GM19455 (cell line): ENCODE measurements around the gene MSRB3.
"Not testable (repeated sequence)": the region's sequence is repeated elsewhere in the genome, so short reads cannot be mapped to it uniquely, and the experiment has no call there.

Source experiments
- ATAC-seq: cut with Tn5 transposase; IDR thresholded peaks from one replicate; pipeline ENCODE4 v1.9.1; 2021; ENCODE audit not compliant: unreplicated experiment

Gene MSRB3

DNA sequence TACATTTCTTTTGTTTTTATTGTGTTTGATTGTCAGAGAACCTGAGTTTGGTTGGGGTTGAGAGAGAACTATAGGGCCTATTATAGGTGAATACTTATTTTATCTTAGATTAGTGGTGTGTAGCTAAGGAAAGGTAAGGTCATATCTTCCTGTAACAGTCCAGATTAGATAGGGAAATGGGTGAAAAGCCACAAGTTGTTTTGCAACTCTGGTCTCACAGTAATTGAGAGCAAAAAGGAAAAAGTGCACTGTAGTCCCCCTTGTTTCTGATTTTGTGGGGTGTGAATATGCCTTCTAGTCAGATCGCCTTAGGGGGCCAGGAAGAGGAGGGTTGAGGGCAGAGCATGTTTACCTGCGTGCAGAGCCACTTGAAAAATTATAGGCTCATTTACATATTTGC lies 8.9 kb downstream of the MSRB3 start:
- ATAC-seq = no peak

DNA sequence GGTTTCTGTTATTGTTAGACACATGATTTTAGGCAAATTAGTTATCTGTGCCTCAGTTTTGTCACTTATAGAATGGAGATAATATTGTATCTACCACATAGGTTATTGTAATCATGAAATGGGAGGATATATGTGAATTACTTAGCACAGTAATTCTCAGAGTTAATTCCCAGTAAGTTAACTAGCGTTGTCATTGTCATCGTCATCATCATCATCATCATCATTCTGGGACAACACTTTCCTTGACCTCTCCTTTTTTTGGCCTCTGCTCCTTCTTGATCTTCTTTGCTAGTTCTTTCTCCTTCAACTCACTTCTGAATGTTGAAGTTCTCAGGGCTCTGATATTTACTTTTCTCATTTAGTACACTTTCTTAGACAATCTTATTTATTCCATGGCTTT lies 13.8 kb downstream of the MSRB3 start:
- no peak for ATAC-seq

DNA sequence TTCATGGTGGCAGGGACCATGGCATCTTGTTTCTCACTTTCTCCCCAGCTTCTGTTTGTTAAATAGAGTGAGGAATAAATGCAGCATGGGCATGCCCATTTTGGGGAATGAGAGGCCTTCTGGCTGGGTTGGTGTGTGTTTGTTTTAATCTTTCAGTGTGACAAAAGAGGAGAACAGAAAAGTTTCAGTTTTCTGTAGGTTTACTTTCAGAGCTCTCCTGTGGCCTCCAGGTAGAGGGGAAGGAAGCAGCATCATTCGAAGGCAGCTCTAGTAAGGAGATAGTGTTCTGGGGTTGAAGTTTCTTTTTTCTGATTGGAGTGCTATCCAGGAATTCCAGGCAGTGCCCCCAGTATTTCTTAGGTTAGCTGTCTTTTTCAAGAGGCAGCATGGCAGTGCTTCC lies 15.3 kb downstream of the MSRB3 start:
- ATAC-seq = no peak

DNA sequence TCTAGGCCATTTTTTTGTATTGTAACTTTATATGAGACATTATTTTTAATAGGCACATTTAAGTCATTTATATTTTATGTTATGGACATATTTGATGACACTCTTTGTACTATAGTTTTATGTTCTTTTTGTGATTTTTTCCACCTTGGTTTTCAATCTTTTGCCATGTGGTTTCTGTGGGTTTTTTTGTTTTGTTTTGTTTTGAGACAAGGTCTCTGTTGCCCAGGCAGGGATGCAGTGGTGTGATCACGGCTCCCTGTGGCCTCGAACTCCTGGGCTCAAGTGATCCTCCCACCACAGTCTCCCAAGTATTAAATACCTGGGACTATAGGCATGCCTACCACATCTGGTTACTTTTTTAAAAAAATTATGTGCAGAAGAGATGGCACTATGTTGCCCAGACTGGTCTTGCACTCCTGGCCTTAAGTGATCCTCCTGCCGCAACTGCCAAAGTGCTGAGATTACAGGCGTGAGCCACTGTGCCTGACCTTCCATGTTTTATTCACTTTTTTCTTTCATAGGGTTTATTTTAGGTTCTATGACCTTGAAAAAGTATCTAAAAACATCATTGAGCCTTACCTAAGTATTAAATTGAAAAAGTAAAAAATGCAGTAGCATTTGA lies 16.3 kb downstream of the MSRB3 start:
- ATAC-seq = no peak

DNA sequence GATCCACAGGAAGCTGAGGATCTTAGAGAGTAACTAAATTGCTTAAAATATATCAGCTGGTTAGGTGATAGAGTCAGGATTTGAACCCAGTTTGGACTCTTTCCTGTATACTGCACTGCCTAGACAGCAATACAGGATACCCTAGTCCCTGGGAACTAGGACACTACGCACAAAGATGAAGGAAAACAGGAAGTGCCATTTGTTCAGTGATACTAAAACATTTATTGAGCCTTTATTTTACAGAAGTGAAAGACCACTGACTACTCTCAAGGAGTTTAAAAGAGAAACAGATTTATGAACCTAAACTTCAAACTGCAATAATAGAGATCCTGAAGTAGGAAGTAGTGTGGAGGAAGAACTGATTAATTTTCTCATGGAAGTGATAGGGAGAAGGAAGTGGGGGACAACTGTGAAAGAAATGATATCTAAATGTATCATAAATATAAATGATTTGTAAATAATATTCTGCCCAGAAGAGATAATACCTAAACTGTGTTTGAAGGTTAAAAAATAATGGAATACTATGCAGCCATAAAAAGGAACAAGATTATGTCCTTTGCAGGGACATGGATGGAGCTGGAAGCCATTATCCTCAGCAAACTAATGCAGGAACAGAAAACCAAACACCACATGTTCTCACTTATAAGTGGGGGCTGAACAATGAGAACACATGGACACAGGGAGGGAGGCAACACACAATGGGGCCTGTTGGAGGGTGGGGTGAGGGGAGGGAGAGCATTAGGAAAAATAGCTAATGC lies 18.2 kb downstream of the MSRB3 start:
- no peak for ATAC-seq

DNA sequence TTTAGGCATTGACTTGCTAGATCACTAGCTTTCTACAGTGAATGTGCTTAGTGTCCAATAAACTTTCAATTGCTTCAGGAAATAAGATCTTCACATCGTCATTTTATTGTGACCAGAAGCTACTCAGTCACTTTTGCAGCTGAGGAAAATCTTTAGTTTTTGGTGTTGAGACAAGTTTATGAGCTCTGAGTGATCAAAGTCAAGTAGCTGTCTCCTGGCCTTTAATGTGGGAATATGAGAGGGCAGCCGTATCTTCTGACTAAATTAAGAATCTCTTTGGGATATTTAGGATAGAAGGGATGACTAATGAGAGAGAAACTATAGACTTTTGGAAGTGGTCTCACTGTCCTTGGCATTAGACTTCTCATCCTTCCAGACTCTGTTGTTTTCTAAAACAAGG lies 21.6 kb downstream of the MSRB3 start:
- ATAC-seq = no peak

DNA sequence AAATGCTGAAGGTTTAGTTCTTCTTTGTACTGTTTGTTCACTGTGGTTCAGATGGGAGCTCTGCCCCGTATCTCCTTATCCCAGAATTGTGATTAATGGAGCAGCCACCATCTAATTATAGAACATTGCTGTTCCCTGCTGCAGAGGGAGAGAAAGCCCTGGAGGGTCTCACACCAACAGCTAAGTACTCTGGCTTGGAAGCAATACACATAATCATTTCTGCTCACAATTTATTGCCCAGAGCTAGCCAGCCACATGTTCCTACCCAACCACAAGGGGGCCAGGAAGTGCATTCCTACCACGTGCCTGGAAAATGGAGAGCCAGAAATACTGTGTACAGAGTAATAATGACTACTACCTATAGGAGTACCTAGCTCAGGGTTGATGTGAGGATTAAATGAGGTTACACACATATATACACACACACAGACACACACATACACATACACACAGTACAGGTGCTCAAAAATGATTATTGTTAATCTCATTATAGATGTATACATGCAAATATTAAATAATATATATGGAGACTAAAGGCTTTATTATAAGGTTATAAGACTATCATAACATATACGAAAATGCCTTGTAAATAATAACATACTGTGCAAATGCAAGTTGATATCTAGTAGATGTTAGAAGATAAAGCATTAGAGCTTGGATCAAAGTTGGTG lies 22.3 kb downstream of the MSRB3 start:
- no peak for ATAC-seq

DNA sequence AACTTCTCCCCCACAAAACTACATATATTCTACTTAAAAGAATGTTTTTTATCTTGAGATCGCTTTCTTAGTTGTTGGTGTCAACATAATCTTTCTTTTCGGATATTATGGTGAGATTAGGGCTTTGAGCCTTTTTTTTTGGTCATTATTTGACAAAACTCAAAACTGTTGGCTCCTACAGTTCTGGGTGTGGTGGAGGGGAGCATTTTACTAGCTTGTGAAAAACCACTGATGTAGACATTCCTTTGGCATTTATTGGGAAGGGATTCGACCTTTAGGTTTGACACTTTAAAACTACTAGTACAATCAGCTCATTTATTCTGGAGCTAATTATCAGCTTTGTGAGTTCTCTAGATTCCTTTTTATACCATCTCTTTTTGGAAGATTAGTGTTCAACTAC lies 24.4 kb downstream of the MSRB3 start:
- ATAC-seq = no peak

DNA sequence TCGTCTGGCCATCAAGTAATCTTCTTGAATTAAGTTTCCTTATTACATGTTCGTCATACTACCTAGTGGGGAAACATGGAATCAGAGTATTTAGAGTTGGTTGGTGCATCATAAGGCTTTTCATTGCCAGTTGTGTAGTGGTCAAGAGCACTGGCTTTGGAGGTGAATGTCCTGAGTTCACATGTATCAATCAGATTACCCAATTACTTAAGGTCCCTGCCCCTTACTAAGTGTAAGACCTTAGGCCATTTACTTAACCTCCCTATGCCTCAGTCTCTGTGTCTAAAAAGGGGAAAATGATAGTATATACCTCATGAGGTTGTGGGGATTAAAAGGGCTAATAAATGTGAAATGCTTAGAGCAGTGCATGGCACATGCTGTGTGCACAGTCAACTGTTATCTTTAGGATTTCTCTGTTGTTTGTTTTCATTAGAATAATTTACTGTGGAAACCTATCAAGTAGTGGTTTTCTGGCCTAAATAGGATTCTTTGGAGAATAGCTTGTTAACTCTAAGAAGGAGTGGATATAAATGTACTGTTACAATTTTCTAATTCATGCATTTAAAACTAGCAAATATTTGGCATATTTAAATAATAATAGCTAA lies 27.0 kb downstream of the MSRB3 start:
- no peak for ATAC-seq

DNA sequence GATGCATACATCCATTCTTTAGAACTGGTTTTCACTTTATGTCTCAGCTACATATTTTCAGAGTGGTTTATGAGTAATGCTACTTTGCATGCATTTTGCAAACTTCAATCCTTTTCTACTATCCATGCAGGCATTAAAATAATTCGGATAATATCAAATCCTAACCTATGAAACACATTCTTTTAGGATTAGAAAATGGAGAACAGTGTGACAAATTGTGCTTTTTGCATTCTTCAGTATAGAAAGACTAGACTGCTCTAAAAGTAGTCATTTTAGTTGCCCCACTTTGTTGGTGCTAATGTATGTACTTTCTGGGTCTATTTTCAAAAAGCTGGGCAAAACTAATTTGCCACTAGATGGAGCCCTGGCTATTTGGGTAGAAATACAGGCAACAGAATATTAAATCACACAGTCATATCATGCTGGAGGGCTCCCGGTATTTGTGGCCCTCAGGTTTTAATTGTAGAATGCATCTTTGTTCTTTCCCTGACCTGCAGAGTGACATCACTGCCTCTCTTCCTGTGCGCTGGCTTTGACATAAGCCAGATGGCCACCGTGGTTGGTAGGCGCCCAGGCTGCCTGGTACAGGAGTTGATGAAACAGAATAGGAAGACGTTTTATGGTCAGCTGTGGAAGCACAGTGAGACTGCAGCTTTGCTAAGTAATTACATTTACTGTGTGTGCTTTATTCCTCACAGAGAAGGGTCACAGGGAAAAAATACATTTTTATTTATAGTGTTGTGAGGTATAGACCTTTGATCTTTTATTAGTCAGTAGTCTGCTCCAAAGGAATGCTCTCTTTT lies 28.1 kb downstream of the MSRB3 start:
- no peak for ATAC-seq

DNA sequence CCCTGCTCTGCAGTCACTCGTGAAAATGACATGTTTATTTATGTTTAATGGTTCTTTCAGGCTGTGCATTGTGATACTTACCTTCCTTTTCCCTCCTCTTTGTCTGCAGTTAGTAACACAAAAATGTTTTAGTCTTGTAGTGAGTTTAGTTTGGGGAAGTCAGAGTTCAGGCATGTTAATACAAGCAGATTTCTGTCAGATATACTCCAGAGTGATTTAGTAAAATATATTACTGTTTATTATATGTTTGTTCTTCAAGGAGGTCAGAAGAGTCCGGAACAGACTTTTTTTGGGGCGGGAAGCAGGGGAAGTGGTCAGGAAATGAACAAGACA lies 28.7 kb downstream of the MSRB3 start:
- ATAC-seq = no peak

DNA sequence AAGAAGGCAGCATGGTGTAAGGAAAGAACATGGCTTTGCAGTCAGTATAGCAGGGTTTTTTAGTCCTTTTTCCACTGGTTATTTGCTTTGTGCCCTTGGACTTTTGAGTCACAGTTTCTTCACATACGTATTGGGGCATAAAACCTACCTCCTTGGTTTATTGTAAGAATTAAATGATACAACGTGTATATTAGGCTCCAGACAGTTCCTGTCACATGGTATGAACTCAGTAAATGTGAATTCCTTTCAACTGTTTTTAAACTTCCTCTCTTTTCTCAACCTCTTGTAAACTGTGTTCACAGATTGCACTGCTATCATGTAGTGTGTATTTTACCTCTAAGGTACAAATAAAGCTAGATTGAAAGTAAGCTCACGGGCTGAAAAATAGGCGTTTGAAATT lies 29.5 kb downstream of the MSRB3 start:
- ATAC-seq = no peak

DNA sequence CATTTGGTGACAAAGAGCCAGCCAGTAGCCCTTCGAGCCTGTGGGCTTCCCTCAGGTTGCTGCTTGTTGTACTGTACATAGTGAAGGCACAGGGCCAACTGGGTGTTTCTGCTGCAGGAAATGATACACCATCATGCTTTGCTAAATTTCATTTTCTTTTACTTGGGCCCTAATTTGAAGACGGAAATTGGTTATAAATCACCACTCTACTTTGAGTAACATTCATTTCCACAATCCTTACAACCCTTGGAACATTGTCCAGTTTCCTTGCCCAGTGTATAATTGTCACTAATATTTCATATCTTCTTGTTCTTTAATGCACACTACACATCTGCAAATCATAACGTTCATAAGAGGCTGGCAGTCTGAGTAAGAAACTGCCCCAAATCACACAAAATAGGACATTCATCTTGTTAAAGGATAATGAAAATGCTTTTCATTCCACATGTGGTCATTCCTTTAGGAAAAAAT lies 30.2 kb downstream of the MSRB3 start:
- ATAC-seq = no peak

DNA sequence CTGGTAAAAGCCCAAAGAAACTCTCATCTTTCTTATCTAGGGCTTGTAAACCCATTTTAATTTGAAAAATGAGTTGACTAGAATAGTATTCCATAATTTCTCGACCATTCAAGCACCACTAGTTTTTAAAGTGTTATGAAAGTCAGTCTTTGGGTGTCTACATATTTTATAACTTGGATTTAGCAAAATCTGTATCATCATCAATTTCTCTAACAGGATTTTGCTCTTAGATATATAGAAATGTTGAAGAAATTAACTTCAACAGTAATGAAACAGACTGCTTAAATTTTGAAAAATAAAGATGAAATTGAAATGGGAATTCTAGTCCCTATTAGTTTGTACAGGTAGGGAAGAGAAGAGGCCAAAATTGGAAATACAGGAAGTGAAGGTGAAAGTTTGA lies 32.8 kb downstream of the MSRB3 start:
- ATAC-seq = no peak

DNA sequence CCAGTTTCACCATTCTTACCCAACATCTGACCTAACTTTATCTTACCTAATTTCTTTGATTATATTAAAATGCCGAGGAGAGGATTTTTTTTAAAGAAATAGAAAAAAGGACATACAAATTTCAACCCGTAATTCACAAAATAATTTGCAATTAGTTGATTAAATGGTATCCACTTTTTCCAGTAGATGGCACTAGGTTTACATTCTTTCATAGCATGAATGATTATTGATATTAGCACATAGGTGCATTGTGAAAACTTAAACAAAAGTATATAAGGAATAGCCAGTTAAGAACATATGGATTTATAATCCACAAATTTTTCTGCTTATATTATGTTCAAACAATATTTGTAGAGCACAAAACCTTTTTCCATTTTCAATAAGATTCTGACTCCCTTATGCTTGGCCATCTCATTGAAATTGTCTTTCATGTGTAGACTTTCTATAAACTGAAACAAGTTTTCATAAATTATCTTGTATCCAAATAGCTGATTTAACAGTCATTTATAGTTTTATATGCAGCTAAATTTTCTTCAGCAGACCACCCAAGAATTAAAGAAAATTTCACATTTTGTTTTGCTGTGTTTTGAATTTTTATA lies 35.3 kb downstream of the MSRB3 start:
- ATAC-seq = no peak

DNA sequence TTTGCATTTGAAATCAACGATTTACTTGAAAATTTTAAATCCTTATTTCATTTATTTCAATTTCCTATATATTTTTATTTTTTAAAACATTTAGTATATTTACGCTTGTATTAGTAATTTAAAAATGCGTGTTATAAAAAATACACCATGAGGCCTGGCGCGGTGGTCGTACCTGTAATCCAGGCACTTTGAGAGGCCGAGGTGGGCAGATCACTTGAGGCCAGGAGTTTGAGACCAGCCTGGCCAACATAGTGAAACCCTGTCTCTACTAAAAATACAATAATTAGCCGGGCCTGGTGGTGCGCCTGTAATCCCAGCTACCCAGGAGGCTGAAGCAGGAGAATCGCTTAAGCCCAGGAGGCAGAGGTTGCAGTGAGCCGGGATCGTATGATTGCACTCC lies 36.8 kb downstream of the MSRB3 start:
- not testable (repeated sequence) for ATAC-seq

DNA sequence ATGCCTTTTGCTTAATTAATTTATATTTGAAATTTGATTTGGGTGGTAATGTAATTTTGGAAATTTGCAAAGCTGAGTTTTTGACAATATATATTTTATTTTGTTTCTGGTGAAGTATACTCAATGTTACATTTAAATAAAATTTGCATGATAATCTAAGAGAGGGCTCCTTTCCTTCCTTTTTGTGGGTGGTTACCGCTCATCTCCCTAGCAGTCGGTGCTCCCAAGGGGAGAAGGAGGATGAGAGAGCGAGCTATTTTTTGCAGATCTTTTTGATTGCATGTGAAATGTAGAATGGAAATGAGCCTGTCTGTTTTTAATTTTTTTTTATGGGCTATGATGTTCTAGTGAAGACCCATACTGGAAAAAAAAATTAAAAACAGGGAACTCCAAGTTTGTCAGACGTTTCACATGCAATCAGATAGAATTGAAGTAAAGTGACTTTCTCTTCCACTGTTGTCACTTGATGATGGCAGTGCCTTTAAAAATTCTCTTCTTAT lies 39.8 kb downstream of the MSRB3 start:
- no peak for ATAC-seq

DNA sequence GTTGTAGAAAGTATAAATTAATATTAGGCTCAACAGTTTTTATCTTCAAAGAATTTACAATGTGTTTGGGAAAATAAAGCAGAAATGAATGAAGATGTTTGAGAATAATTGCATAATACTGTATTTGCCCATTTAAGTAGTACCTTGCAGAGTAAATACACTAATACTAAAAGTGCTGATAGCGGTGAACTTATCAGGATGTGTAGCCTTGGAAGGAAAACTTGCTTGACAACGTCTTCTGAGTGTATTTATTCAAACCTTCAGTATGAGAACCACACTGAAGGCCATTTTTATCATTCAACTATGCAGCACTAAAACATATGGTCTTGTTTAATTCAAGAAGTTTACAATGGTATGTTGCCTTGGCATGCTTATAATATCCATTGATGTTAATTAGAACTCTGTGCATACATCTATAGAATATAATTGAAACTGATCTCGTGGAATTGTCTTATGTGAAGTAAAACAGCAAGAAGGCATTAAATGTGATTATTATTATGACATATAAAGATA lies 41.3 kb downstream of the MSRB3 start:
- ATAC-seq = no peak

DNA sequence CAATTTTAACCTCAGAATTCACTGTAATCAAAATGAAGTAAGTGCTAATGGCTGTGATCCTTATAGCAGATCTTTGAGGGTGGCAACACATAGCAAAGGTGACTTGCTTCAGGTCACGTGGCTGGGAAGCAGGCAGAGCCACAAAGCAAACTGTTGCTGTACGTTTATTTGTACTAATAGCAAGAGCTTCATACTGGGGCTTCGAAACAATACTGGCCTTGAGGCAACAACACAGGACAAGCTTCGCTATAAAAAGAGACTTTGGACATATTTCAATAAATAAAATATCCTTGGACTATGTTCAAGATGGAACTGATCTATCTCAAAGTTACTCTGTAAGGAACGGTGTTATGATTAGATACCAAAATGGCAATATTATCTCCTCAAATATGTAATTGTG lies 44.6 kb downstream of the MSRB3 start:
- ATAC-seq = no peak

DNA sequence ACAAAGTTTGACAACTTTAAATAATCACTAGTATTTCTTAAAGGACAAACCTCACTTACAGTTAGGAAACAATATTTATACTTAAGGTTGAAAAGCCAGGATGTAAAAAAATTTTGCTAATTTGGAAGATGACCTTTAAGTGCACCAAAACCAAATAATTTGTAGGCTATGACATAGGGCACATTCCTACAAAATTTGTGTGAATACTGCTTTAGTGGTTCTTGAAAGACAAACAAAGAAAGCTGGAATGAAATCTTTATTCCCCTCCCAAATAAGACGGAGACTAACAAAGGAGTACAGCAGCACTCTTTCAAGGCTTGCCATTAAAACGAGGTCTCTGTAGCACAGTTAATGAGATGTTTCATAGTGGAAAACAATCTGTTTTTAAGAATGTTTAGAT lies 45.6 kb downstream of the MSRB3 start:
- no peak for ATAC-seq
